Gastroesophageal sphincter (tissue), 4 donors: ENCODE measurements around the gene SLC25A20. TPM values are rescaled to one million over a fixed set of nuclear protein-coding genes. Genes with fewer than 3 reads are reported as not detected.

Experiments used
- ATAC-seq: fragments of 150-250 bp; one replicate; pipeline ENCODE4 v1.9.1; 2016; ENCODE audit warnings: mild to moderate bottlenecking, moderate library complexity
- H3K27ac ChIP-seq, 4 donors: fragments of 200-600 bp; sonication (generic) in 3 of 4; 1 replicate in 3 of 4; 2 replicates in 1 of 4; pipeline ENCODE4 v1.5.1; 2016 to 2019
- H3K27me3 ChIP-seq: fragments of 200-600 bp; sonication (generic); one replicate; pipeline ENCODE4 v1.5.1; 2019
- H3K36me3 ChIP-seq, 2 donors: fragments of 200-600 bp; sonication (generic); one replicate each; pipeline ENCODE4 v1.5.1; 2019; ENCODE audit warnings: control low read depth in 1 of 2
- H3K4me1 ChIP-seq, 3 donors: fragments of 200-600 bp; sonication (generic); 1 replicate in 2 of 3; 2 replicates in 1 of 3; pipeline ENCODE4 v1.5.1; 2016 to 2019; ENCODE audit warnings: control low read depth in 2 of 3
- H3K4me3 ChIP-seq, 2 donors: fragments of 200-600 bp; sonication (generic); one replicate each; pipeline ENCODE4 v1.5.1; 2019; ENCODE audit warnings: mild to moderate bottlenecking in 1 of 2, moderate library complexity in 1 of 2
- H3K9me3 ChIP-seq, 3 donors: fragments of 200-600 bp; sonication (generic); one replicate each; pipeline ENCODE4 v1.5.1; 2017 to 2019; ENCODE audit warnings: control low read depth in 2 of 3
- EP300 ChIP-seq: sonication (generic); formaldehyde crosslinking; IDR thresholded peaks from one replicate; pipeline ENCODE4 v1.6.1; 2017; ENCODE audit warnings: antibody characterized with exemption, mild to moderate bottlenecking
- POLR2A ChIP-seq, 2 donors: fragments of 450-650 bp; IDR thresholded peaks; one replicate each; pipeline ENCODE4 v1.6.1; 2017; ENCODE audit warnings: antibody characterized with exemption in 2 of 2, mild to moderate bottlenecking in 2 of 2, moderate library complexity in 1 of 2
- POLR2AphosphoS5 ChIP-seq: sonication (generic); formaldehyde crosslinking; IDR thresholded peaks from one replicate; pipeline ENCODE4 v1.6.1; 2017; ENCODE audit warnings: antibody characterized with exemption
- WGBS, 2 donors: methylation state at CpG; one replicate each; pipeline ENCODE4 v1.1.5; 2018; ENCODE audit warnings: low coverage in 1 of 2; 5-methylcytosine and 5-hydroxymethylcytosine counted together
- total RNA-seq, 4 donors: library from RNA; depleted of rRNA; stranded (reverse); fragments of >200 nt; gene quantifications; one replicate each; pipeline ENCODE4 v1.1.0, GENCODE V29; 2016
- TF ChIP-seq, protein P1 (sequence below), 4 experiments: fragments of 200-600 bp in 2 of 4; fragments of 450-650 bp in 2 of 4; sonication (generic) in 1 of 4; IDR thresholded peaks; one replicate each; pipeline ENCODE4 v1.5.1; 2017 to 2019; ENCODE audit warnings: antibody characterized with exemption in 4 of 4, mild to moderate bottlenecking in 2 of 4, moderate library complexity in 2 of 4

The SLC25A20 gene, protein sequence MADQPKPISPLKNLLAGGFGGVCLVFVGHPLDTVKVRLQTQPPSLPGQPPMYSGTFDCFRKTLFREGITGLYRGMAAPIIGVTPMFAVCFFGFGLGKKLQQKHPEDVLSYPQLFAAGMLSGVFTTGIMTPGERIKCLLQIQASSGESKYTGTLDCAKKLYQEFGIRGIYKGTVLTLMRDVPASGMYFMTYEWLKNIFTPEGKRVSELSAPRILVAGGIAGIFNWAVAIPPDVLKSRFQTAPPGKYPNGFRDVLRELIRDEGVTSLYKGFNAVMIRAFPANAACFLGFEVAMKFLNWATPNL
- total RNA-seq = 10 to 100 TPM; 19.0 to 47.0 (median 23.9) TPM

GRCh38 chr3:48898383-48899234, at the start of gene SLC25A20:
Gene SLC25A20, minus strand, starts transcription at chr3:48898882. Its CDS starts 88 bp downstream, at chr3:48898794.
- Histone ChIP-seq H3K36me3 (no peaks in the 10 kb centered on the region), H3K4me3 (peak within 1 kb of the TSS; percentile 55 to 79), H3K9me3 (no peaks in the 10 kb centered on the region), H3K27me3 (no peaks in the 10 kb centered on the region), H3K4me1 (peaks cover 0 to 27% (median 9%) of the 10 kb centered on the region in 3 donors), H3K27ac (peak within 1 kb of the TSS in 3 of 4 donors; percentile 83 to 89 (median 85))
- ATAC-seq = peak; percentile 99
- whole genome bisulfite sequencing, 2 donors = 0 to 8% methylated on average over 1 to 19 of the region's 54 CpGs
- TF ChIP-seq, protein P1, sequence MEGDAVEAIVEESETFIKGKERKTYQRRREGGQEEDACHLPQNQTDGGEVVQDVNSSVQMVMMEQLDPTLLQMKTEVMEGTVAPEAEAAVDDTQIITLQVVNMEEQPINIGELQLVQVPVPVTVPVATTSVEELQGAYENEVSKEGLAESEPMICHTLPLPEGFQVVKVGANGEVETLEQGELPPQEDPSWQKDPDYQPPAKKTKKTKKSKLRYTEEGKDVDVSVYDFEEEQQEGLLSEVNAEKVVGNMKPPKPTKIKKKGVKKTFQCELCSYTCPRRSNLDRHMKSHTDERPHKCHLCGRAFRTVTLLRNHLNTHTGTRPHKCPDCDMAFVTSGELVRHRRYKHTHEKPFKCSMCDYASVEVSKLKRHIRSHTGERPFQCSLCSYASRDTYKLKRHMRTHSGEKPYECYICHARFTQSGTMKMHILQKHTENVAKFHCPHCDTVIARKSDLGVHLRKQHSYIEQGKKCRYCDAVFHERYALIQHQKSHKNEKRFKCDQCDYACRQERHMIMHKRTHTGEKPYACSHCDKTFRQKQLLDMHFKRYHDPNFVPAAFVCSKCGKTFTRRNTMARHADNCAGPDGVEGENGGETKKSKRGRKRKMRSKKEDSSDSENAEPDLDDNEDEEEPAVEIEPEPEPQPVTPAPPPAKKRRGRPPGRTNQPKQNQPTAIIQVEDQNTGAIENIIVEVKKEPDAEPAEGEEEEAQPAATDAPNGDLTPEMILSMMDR (IDR thresholded peaks at IDR 0.05) = no peak
- peak; percentile 71 for TF ChIP-seq POLR2AphosphoS5
- TF ChIP-seq POLR2A (IDR thresholded peaks at IDR 0.05) = peak in 1 of 2 donors; percentile 20
- TF ChIP-seq EP300 = no peak

DNA sequence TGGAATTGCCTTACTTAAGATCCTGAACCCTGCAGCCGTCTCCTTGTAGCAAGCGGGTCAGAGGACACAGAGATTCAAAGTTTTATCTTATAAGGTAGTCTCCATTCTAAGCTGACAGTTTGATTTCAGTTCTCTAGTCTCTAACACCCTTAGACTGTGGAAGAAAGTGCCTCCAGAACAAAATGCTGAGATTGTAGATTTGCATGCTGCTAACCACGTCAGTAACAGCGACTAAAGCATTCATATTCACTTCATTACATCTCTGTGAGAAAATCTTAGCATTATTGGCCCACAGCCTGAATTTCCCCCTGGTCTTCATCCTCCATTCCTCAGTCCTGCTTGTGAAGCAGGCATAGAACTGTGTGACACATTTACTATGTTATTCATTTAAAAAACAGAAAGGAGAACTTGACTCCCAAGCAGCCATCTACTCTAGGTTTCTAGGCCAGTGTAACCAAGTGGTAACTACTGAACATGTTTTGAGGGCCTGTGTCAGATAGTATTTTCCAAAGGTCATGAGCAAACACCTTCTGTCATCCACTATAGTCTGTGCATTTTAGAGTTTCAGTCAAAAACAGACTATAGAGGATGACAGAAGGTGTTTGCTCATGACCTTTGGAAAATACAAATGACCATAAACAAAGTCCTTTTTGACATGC, 47.3 kb upstream of the SLC25A20 start:
- no peak for ATAC-seq
- TF ChIP-seq POLR2A (IDR thresholded peaks at IDR 0.05) = no peak
- no peak for TF ChIP-seq POLR2AphosphoS5
- TF ChIP-seq, protein P1 (IDR thresholded peaks at IDR 0.05) = no peak
- TF ChIP-seq EP300 = no peak
- no peaks in the 10 kb centered on the region for H3K9me3 ChIP-seq
- WGBS, 2 donors = 75 to 84% methylated on average over 4 of the region's 4 CpGs
- H3K27me3 ChIP-seq = no peaks in the 10 kb centered on the region
- peaks cover 0 to 11% of the 10 kb centered on the region in 2 donors for H3K36me3 ChIP-seq
- H3K27ac ChIP-seq = no peak overlapping the region
- H3K4me3 ChIP-seq = no peak overlapping the region
- H3K4me1 ChIP-seq = peaks cover 0 to 16% (median 5%) of the 10 kb centered on the region in 3 donors

- Histone ChIP-seq H3K27me3 (no peaks in the 10 kb centered on the region), H3K36me3 (peaks cover 0 to 11% of the 10 kb centered on the region in 2 donors), H3K4me3 (no peak overlapping the region), H3K9me3 (no peaks in the 10 kb centered on the region), H3K27ac (no peak overlapping the region), H3K4me1 (peaks cover 0 to 16% (median 4%) of the 10 kb centered on the region in 3 donors)
- no peak for TF ChIP-seq POLR2A (IDR thresholded peaks at IDR 0.05)
- TF ChIP-seq, protein P1 (IDR thresholded peaks at IDR 0.05) = no peak
- TF ChIP-seq POLR2AphosphoS5 = no peak
- no peak for TF ChIP-seq EP300
- WGBS, 2 donors = 74 to 100% methylated on average over 2 of the region's 2 CpGs
- no peak for ATAC-seq
Measured at GRCh38 chr3:48945432-48945831, 46.8 kb upstream of the SLC25A20 start.

GRCh38 chr3:48938689-48939088, 40.0 kb upstream of the SLC25A20 start:
- no peaks in the 10 kb centered on the region for H3K9me3 ChIP-seq
- peaks cover 0 to 14% of the 10 kb centered on the region in 2 donors for H3K36me3 ChIP-seq
- H3K4me3 ChIP-seq = no peak overlapping the region
- no peak for TF ChIP-seq POLR2AphosphoS5
- TF ChIP-seq EP300 = no peak
- no peak for TF ChIP-seq POLR2A (IDR thresholded peaks at IDR 0.05)
- TF ChIP-seq, protein P1 (IDR thresholded peaks at IDR 0.05) = no peak
- no peak overlapping the region for H3K27ac ChIP-seq
- ATAC-seq = no peak
- 85 to 96% methylated on average over 2 to 3 of the region's 3 CpGs for WGBS, 2 donors
- H3K4me1 ChIP-seq = peaks cover 0 to 18% (median 0%) of the 10 kb centered on the region in 3 donors
- H3K27me3 ChIP-seq = no peaks in the 10 kb centered on the region
